Erythroblast (primary cell): ENCODE results near the gene CRTC3.
"Not testable (repeated sequence)": the region's sequence is repeated elsewhere in the genome, so short reads cannot be mapped to it uniquely, and the experiment has no call there.

Experiments
- DNase-seq, 2 experiments: peaks; one replicate each; lab custom pipeline; 2025; lab: John Stamatoyannopoulos, UW
- GATA1 ChIP-seq: IDR thresholded peaks from 2 replicates; pipeline ENCODE4 v1.6.1; 2011; ENCODE audit warnings: low read depth, mild to moderate bottlenecking, control low read depth, low read length, moderate library complexity
- POLR2A ChIP-seq: IDR thresholded peaks from 2 replicates; pipeline ENCODE4 v1.6.1; 2011; ENCODE audit warnings: mild to moderate bottlenecking, low read length

Gene CRTC3

DNA sequence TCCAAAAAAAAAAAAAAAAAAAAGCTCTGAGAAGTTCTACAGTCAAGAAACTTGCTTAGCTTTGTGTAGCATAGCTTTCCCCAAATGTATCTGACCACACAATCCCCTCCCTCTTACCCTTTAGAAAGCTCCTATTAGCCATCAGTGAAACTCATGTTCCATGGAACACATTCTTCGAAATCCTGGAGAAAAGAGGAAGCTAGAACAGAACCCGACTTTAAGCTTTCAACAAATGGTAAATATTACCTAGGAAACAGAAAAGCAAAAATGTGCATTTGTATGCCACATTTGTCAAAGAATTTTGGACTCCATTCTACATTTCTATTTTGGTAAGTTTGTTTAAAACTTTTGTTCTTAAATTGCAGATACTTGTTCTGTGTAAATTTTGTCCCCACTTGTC lies 17.4 kb upstream of the CRTC3 start:
- TF ChIP-seq POLR2A (no peak), GATA1 (no peak)
- no peak for DNase-seq

DNA sequence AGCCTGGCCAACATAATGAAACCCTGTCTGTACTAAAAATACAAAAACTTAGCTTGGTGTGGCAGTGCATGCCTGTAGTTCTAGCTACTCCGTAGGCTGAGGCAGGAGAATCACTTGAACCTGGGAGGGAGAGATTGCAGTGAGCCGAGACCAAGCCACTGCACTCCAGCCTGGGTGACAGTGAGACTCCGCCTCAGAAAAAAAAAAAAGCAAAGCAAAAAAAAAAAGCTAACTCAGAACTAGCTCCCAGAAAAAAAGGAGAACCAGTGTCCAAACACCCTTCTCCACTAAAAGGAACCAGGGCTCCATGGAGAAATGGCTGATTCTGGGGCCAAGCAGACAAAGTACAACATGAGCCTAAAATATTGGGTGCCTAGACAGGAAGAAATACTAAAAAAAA lies 16.7 kb upstream of the CRTC3 start:
- TF ChIP-seq GATA1 (no peak), POLR2A (no peak)
- no peak for DNase-seq

DNA sequence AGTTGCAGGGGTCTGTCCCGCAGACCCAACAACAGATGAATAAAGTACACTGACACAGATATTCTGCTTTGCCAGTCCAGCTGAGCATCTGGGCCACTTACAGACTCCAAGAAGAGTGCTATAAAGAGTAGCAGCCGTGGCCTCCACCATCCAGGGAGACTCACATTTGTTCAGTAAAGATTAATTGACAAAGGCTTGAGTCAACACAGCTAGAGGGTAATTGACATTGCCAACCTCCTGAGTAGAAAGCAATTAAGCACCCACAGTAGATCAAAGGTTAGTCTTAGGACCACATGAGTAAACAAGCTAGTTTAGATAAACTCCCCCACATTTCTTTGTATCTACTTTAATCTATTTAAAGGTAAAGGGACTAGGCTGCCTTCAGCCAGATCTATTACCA lies 16.3 kb upstream of the CRTC3 start:
- TF ChIP-seq GATA1, result no peak
- no peak for DNase-seq

DNA sequence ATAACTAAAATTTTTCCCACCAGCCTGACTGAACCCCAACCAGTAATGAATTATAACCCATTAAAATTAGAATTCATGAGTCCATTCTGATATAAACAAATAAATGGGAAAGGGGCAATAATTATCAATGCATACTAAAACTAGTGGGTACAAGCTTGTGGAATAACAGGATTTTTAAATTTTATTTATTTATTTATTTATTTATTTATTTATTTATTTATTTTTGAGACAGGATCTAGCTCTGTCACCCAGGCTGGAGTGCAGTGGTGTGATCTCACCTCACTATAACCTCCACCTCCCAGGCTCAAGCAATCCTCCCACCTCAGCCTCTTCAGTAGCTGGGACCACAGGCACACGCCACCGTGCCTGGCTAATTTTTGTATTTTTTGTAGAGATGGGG lies 15.8 kb upstream of the CRTC3 start:
- not testable (repeated sequence) for DNase-seq

DNA sequence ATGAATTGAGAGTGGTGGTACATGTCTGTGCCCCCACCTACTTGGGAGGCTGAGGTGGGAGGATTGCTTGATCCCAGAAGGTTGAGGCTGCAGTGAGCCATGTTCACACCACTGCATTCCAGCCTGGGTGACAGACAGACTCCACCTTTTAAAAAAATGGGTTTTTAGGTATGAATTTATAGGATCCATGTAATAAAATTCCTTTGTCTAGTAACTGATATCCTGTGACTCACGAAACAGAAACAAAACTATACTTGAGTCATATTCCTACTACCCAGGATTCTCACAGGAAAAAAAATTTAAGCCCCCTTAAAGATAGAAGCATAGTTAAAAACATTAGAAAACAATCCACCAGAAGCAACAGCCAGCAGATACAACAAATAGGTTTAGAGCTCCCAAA lies 10.0 kb upstream of the CRTC3 start:
- DNase-seq, result no peak
- TF ChIP-seq GATA1 (no peak), POLR2A (no peak)

DNA sequence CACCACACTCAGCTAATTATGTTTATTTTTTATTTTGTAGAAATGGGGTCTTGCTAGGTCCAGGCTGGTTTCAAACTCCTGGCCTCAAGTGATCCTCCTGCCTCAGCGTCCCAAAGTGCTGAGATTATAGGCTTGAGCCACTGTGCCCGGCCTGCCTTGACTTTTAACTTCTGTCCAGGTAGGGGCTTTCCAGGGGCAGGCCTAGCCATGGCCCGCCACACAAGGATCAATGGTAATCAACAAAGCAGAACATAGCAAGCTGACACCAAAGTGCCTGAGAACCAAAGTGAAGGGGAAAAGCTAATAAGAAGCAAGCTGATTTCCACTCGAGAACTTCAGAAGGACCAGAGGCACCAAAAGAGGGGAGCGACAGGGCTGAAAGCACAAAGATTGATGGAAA lies 9.4 kb upstream of the CRTC3 start:
- no peak for DNase-seq
- TF ChIP-seq GATA1, result no peak
- TF ChIP-seq POLR2A, result no peak

DNA sequence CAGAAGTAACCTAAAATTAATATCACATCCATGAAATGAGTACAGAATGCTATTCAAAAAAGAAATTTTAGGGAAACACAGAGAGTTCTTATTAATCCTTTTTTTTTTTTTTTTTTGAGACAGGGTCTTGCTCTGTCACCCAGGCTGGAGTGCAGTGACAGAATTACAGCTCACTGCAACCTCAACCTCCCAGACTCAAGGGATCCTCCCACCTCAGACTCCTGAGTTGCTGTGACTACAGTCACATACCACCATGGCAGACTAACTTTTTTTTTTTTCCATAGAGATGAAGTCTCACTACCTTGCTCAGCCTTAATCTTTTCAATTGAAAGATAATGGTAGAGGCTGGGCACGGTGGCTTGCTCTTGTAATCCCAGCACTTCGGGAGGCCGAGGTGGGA lies 6.3 kb upstream of the CRTC3 start:
- DNase-seq, result no peak
- no peak for TF ChIP-seq POLR2A
- no peak for TF ChIP-seq GATA1

DNA sequence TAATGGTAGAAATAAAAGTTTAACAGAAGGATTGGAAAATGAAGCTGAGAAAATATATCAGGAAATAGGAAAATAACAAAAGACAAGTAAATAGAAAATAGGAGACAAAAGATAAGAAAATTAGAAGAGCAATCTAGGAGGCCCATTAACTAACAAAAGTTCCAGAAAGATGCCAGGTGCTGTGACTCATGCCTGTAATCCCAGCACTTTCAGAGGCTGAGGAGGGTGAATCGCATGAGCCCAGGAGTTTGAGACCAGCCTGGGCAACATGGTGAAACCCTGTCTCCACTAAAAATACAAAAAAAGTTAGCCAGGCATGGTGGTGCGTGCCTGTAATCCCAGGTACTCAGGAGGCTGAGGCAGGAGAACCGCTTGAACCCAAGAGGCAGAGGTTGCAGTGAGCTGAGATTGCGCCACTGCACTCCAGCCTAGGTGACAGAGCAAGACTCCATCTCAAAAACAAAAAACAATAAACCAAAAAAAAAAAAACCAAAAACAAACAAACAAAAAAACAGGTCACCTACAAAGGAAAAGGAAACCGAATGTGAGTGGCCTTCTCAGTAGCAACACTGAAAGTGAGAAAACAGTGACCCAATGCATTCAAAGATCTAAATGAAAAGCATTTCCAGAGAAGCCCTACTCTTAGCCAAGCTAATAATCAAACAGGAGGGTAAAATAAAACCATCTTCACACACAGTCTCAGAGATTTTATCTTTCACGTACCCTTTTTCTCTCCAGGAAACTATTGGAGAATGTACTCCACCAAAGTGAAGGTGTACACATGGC lies 5.5 kb upstream of the CRTC3 start:
- not testable (repeated sequence) for DNase-seq

DNA sequence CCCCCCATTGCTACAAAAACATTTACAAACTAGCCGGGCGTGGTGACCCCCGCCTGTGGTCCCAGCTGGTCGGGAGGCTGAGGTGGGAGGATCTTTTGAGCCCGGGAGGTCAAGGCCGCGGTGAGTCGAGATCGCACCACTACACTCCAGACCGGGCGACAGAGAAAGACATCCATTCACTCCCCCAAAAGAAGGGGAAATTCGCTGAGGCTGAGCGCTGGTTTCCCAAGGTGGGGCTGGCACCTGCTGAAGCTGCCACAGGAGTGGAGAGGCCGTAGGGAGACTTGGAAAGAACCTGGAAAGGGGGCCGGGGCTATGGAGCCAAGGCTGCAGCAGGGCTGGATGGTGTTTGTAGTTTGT lies 732 bp upstream of the CRTC3 start:
- no peak for DNase-seq
- TF ChIP-seq POLR2A (no peak), GATA1 (no peak)

DNA sequence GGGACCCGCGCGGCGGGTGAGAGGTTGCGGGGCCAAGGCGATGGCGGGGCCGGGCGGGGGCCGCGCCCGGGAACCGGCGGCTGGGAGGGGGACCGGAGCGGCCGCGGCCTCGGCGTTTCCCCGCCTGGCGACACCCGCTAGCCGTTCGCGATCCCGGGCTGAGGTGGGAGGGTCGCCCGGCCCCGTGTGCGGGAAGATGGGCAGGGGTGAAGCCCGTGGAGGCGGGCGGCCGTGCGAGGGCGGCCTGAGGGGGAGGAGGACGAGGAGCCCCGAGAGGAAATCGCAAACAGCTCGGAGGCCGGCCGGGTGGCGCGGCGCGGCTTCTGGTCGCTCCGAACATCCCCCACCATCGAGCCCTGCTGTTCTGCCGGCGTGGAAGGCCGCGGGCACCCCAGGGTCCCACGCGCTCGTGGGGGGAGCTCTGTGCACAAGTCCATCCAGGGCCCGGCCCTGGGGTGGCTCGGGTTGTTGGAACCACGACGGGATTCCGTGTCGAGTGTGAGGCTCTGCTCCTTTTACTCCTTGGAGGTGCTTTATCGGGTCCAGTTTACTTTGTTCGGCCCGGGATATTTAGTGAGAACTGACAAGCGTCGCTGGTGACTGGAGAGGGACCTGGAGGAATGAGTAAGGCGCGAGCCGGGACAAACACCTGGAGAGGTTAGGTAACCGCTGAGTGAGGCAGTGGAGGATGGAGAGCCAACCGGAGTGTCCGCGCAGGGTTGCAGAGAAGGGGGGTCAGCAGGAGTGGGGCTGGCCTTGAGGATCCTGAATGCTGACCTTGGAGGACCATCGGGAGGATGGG lies 728 bp downstream of the CRTC3 start:
- no peak for TF ChIP-seq GATA1
- DNase-seq, result peak; percentile 60 to 74

DNA sequence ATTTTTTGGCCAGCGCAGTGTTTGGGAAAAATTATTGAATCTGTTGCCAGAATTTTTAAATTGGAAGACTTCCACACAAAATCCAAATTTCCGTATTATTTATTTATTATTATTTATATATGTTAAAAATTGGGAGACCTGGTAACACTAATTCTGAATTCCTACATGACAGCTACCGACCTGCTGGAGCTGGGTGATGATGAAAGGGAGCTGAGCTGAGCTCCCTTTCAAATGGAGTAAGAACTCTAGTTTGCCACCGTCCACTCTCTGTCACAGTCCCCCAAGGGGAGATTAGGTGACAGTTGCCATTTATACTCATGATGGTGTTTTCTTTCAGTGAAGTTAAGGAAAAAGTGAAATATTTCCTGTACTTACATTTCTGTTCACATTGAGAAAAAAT lies 1.4 kb downstream of the CRTC3 start:
- peak in 1 of 2 experiments; percentile 29 for DNase-seq
- no peak for TF ChIP-seq GATA1

DNA sequence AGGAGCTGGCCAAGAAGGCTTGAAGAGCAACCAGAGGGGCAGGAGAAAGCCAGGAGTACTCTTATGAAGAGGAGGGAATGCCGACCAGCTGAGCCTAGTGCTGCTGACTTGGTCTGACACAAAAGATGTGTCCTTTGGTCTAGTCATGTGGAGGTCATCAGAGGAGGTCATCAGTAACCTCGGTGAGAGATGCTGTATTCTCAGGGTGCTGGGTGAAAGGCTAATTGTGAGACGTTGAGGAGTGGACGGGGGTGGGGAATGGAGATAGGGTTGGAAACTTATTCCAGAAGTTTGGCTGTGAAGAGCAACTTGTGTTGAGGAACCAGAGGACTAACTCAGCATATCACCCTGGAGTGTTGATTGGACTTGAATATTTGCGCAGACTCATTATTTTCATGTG lies 5.5 kb downstream of the CRTC3 start:
- DNase-seq, result no peak
- TF ChIP-seq GATA1 (no peak), POLR2A (no peak)

DNA sequence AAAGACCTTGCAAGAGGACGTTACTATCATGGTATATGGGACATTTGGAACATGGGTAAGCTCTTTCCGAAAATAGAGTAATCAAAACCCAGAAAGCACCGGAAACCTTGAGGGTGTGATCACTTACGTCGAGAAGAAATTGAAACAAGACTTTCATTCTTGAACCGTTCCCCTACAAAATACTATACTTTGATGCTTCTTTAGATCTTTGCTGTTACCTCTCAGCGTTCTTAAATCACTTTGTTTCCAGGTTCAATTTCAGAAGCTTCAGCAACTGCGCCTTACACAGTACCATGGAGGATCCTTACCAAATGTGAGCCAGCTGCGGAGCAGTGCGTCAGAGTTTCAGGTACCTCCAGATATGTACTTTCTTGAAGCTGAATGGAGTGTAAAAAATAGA lies 10.1 kb downstream of the CRTC3 start:
- no peak for TF ChIP-seq POLR2A
- TF ChIP-seq GATA1, result no peak

DNA sequence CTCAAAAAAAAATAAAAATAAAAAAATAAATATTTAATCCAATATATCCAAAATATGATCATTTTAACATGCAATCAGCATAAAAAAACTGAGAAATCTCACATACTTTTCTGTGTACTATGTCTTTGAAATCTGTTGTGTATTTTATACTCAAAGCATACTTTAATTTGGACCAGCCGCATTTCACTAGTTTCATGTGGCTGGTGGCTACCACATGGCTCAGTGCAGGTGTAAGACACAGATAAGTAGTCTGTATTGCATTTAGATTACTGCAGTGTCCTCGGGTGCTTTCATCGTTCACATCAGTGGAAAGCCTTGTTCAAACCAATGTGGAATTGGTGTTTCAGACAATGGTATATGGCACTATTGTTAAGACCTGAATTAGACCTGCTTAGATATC lies 11.0 kb downstream of the CRTC3 start:
- TF ChIP-seq POLR2A (no peak), GATA1 (no peak)
- peak; percentile 78 to 82 for DNase-seq

More for the DNA sequence above, 10.1 kb downstream of the CRTC3 start:
- DNase-seq, result no peak

DNA sequence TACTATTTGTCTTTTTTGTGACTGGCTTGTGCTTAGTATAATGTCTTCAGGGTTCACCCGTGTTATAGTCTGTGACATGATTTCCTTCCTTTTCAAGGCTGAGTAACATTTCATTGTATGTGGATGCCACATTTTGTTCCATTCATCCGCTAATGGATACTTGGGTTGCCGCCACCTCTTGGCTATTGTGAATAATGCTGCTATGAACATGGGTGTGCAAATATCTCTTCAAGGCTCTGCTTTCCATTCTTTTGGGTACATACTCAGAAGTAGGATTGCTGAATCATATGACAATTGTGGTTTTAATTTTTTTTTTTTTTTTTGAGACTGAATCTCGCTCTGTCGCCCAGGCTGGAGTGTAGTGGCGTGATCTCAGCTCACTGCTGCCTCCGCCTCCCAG lies 15.4 kb downstream of the CRTC3 start:
- DNase-seq, result no peak
- TF ChIP-seq GATA1 (no peak), POLR2A (no peak)
